WTC11 (cell line): ENCODE results near the gene NFATC2. TPM values are rescaled to one million over a fixed set of nuclear protein-coding genes. Genes with fewer than 3 reads are reported as not detected.
A peak's percentile ranks its signal among the peaks of the same experiment; 100 is the strongest.

Experiments used
- ATAC-seq: fragments of 200-7000 bp; cut with Tn5 transposase; 2 replicates; pipeline ENCODE4 v1.10.0; 2021; ENCODE audit warnings: mild to moderate bottlenecking, moderate library complexity
- CTCF ChIA-PET: fragments of 300-600 bp; sonication (Branson Sonifier 250); formaldehyde crosslinking; loops from one replicate; lab custom pipeline; 2021; ENCODE audit warnings: antibody characterized with exemption; lab: Charles Lee
- POLR2A ChIA-PET: fragments of 350-600 bp; sonication (Branson Sonifier 250); formaldehyde crosslinking; loops from one replicate; lab custom pipeline; 2021; ENCODE audit warnings: antibody characterized with exemption; lab: Charles Lee
- DNase-seq: peaks from one replicate; pipeline ENCODE4 v3.0.0; 2021; ENCODE audit warnings: low spot score
- H3K27ac Mint-ChIP-seq: 2 replicates; pipeline ENCODE4 v1.8.0; 2021; ENCODE audit warnings: mixed read lengths
- H3K27me3 Mint-ChIP-seq: 2 replicates; pipeline ENCODE4 v1.8.0; 2021; ENCODE audit warnings: low read depth, mild to moderate bottlenecking, moderate library complexity, mixed read lengths
- H3K36me3 Mint-ChIP-seq: 2 replicates; pipeline ENCODE4 v1.8.0; 2021; ENCODE audit warnings: mixed read lengths
- H3K4me1 Mint-ChIP-seq: 2 replicates; pipeline ENCODE4 v1.8.0; 2022; ENCODE audit warnings: mixed read lengths
- H3K4me3 Mint-ChIP-seq: 2 replicates; pipeline ENCODE4 v1.8.0; 2021; ENCODE audit warnings: mild to moderate bottlenecking, moderate library complexity, mixed read lengths
- H3K9me3 Mint-ChIP-seq: 2 replicates; pipeline ENCODE4 v1.8.0; 2021; ENCODE audit warnings: mixed read lengths
- ATF1 ChIP-seq: sonication (generic); formaldehyde crosslinking; IDR thresholded peaks from 2 replicates; pipeline ENCODE4 v1.8.1; 2023; ENCODE audit warnings: mild to moderate bottlenecking, moderate library complexity, missing genetic modification reagents
- ELF4 ChIP-seq: sonication (generic); formaldehyde crosslinking; IDR thresholded peaks from 2 replicates; pipeline ENCODE4 v1.8.1; 2022; ENCODE audit warnings: low read depth, mild to moderate bottlenecking, moderate library complexity, missing genetic modification reagents
- ETV6 ChIP-seq: sonication (generic); formaldehyde crosslinking; IDR thresholded peaks from 2 replicates; pipeline ENCODE4 v1.8.1; 2022; ENCODE audit warnings: mild to moderate bottlenecking, missing genetic modification reagents
- GABPB1 ChIP-seq: sonication (generic); formaldehyde crosslinking; IDR thresholded peaks from 2 replicates; pipeline ENCODE4 v1.8.1; 2023; ENCODE audit warnings: mild to moderate bottlenecking, missing genetic modification reagents
- KAT7 ChIP-seq: sonication (generic); formaldehyde crosslinking; IDR thresholded peaks from 2 replicates; pipeline ENCODE4 v1.8.1; 2023; ENCODE audit warnings: missing genetic modification reagents, mild to moderate bottlenecking, borderline replicate concordance
- SMAD4 ChIP-seq: sonication (generic); formaldehyde crosslinking; IDR thresholded peaks from 2 replicates; pipeline ENCODE4 v1.8.0; 2022; ENCODE audit warnings: mild to moderate bottlenecking, missing genetic modification reagents
- SOX15 ChIP-seq: fragments of 250-450 bp; sonication (Bioruptor Pico); IDR thresholded peaks from 2 replicates; pipeline ENCODE4 v1.9.0; 2021; ENCODE audit warnings: mild to moderate bottlenecking
- TEAD4 ChIP-seq: sonication (generic); formaldehyde crosslinking; IDR thresholded peaks from 2 replicates; pipeline ENCODE4 v1.8.0; 2022; ENCODE audit warnings: mild to moderate bottlenecking, missing genetic modification reagents
- ZNF121 ChIP-seq: sonication (generic); formaldehyde crosslinking; IDR thresholded peaks from 2 replicates; pipeline ENCODE4 v1.8.0; 2023; ENCODE audit warnings: missing genetic modification reagents
- ZNF232 ChIP-seq: sonication (generic); formaldehyde crosslinking; IDR thresholded peaks from 2 replicates; pipeline ENCODE4 v1.8.0; 2022; ENCODE audit warnings: mild to moderate bottlenecking, missing genetic modification reagents
- ZNF423 ChIP-seq: fragments of 250-450 bp; sonication (Bioruptor Pico); IDR thresholded peaks from 2 replicates; pipeline ENCODE4 v2.1.2; 2022; ENCODE audit warnings: mild to moderate bottlenecking, moderate library complexity
- total RNA-seq: library from RNA; stranded (reverse); gene quantifications from 3 replicates; pipeline ENCODE4 v1.2.3, GENCODE V29; 2021
- TF ChIP-seq, protein P1 (sequence below): fragments of 250-450 bp; sonication (Bioruptor Pico); conservative IDR thresholded peaks from 2 replicates; pipeline ENCODE4 v1.9.0; 2021; ENCODE audit warnings: mild to moderate bottlenecking
- TF ChIP-seq, protein P2 (sequence below): sonication (generic); formaldehyde crosslinking; IDR thresholded peaks from 2 replicates; pipeline ENCODE4 v1.8.1; 2023; ENCODE audit warnings: mild to moderate bottlenecking, moderate library complexity, missing genetic modification reagents
- TF ChIP-seq, protein P3 (sequence below): sonication (generic); formaldehyde crosslinking; IDR thresholded peaks from 2 replicates; pipeline ENCODE4 v1.8.1; 2023; ENCODE audit warnings: mild to moderate bottlenecking, missing genetic modification reagents
- TF ChIP-seq, protein P4 (sequence below): sonication (generic); formaldehyde crosslinking; IDR thresholded peaks from 2 replicates; pipeline ENCODE4 v1.8.1; 2022; ENCODE audit warnings: missing genetic modification reagents, borderline replicate concordance
- TF ChIP-seq, protein P5 (sequence below): sonication (generic); formaldehyde crosslinking; IDR thresholded peaks from 2 replicates; pipeline ENCODE4 v1.8.0; 2022; ENCODE audit warnings: mild to moderate bottlenecking, missing genetic modification reagents
- TF ChIP-seq, protein P6 (sequence below): sonication (generic); formaldehyde crosslinking; IDR thresholded peaks from 2 replicates; pipeline ENCODE4 v1.8.0; 2022; ENCODE audit warnings: missing genetic modification reagents

NFATC2 gene
- total RNA-seq, 1 experiment from 2014 or later: 1.7 TPM

DNA sequence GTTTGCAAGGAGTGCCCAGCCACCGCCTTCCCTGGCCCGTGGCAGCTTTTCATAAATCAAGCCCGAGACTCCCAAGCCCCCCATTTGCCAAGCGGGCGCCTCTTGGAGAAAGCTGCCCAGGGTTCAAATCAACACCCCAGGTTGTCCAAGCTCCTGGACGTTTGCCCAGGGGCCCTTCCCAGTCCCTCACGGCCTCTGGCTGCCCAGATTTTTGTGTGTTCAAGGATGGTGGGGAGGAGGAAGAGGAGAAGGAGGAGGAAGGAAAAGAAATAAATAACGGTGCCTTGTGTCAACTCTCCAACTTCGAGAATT, 20.6 kb upstream of the NFATC2 start:
- H3K9me3 Mint-ChIP-seq: no peaks in the 10 kb centered on the region
- no peak for TF ChIP-seq SMAD4 (CRISPR knock-in tag)
- TF ChIP-seq, protein P1, sequence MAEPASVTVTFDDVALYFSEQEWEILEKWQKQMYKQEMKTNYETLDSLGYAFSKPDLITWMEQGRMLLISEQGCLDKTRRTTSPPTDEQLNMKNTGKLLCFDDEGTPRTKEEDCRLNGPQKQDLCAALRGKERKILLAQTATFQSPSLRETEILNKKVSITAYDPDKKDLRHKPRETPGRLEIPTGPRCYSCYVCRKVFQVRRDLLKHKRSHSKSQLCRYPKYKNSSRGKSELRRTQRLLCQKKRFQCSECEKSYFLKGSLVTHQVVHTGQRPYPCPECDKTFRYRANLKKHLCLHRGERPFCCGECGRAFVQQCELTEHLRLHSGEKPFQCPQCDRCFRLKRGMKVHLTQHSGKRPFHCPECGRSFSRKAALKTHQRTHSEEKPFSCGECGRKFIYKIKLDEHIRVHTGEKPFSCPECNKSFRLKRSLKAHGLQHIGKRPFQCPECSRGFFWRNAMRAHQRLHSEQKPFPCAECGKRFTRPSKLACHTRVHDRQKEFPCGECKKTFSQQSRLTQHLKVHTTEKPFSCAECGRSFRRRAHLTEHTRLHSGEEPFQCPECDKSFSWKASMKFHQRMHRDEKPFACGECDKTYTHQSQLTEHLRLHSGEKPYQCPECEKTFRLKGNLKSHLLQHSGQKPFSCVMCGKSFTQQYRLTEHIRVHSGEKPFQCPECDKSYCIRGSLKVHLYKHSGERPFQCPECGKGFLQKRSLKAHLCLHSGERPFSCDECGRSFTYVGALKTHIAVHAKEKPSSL: no peak
- TF ChIP-seq SOX15 (CRISPR knock-in tag): no peak
- TF ChIP-seq, protein P2, sequence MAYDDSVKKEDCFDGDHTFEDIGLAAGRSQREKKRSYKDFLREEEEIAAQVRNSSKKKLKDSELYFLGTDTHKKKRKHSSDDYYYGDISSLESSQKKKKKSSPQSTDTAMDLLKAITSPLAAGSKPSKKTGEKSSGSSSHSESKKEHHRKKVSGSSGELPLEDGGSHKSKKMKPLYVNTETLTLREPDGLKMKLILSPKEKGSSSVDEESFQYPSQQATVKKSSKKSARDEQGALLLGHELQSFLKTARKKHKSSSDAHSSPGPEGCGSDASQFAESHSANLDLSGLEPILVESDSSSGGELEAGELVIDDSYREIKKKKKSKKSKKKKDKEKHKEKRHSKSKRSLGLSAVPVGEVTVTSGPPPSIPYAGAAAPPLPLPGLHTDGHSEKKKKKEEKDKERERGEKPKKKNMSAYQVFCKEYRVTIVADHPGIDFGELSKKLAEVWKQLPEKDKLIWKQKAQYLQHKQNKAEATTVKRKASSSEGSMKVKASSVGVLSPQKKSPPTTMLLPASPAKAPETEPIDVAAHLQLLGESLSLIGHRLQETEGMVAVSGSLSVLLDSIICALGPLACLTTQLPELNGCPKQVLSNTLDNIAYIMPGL (CRISPR knock-in tag): no peak; the same call in 1 of the 2 replicates
- no peak for TF ChIP-seq ZNF121 (CRISPR knock-in tag)
- TF ChIP-seq TEAD4 (CRISPR knock-in tag): no peak
- TF ChIP-seq, protein P3, sequence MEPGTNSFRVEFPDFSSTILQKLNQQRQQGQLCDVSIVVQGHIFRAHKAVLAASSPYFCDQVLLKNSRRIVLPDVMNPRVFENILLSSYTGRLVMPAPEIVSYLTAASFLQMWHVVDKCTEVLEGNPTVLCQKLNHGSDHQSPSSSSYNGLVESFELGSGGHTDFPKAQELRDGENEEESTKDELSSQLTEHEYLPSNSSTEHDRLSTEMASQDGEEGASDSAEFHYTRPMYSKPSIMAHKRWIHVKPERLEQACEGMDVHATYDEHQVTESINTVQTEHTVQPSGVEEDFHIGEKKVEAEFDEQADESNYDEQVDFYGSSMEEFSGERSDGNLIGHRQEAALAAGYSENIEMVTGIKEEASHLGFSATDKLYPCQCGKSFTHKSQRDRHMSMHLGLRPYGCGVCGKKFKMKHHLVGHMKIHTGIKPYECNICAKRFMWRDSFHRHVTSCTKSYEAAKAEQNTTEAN (CRISPR knock-in tag): no peak
- no peak for TF ChIP-seq ETV6 (CRISPR knock-in tag)
- TF ChIP-seq, protein P4, sequence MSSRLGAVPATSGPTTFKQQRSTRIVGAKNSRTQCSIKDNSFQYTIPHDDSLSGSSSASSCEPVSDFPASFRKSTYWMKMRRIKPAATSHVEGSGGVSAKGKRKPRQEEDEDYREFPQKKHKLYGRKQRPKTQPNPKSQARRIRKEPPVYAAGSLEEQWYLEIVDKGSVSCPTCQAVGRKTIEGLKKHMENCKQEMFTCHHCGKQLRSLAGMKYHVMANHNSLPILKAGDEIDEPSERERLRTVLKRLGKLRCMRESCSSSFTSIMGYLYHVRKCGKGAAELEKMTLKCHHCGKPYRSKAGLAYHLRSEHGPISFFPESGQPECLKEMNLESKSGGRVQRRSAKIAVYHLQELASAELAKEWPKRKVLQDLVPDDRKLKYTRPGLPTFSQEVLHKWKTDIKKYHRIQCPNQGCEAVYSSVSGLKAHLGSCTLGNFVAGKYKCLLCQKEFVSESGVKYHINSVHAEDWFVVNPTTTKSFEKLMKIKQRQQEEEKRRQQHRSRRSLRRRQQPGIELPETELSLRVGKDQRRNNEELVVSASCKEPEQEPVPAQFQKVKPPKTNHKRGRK: no peak
- TF ChIP-seq ATF1 (CRISPR knock-in tag): no peak
- CTCF ChIA-PET: interaction anchor here (0.6 to 2.8 kb wide), 22 partner anchors 10 to 581 kb away, joined by 3 to 39 read pairs (median 7); partner anchors contain the start of gene NFATC2
- no peaks in the 10 kb centered on the region for H3K36me3 Mint-ChIP-seq
- POLR2A ChIA-PET: interaction anchor here (0.7 to 1.4 kb wide), 2 partner anchors 9 to 10 kb away, joined by 3 to 4 read pairs; no protein-coding TSS in a partner anchor
- no peak overlapping the region for H3K27ac Mint-ChIP-seq
- ATAC-seq (no peak), DNase-seq (no peak)
- peak overlapping the region; percentile 77 for H3K4me3 Mint-ChIP-seq
- peaks cover 25% of the 10 kb centered on the region for H3K4me1 Mint-ChIP-seq
- peaks cover 60% of the 10 kb centered on the region for H3K27me3 Mint-ChIP-seq

DNA sequence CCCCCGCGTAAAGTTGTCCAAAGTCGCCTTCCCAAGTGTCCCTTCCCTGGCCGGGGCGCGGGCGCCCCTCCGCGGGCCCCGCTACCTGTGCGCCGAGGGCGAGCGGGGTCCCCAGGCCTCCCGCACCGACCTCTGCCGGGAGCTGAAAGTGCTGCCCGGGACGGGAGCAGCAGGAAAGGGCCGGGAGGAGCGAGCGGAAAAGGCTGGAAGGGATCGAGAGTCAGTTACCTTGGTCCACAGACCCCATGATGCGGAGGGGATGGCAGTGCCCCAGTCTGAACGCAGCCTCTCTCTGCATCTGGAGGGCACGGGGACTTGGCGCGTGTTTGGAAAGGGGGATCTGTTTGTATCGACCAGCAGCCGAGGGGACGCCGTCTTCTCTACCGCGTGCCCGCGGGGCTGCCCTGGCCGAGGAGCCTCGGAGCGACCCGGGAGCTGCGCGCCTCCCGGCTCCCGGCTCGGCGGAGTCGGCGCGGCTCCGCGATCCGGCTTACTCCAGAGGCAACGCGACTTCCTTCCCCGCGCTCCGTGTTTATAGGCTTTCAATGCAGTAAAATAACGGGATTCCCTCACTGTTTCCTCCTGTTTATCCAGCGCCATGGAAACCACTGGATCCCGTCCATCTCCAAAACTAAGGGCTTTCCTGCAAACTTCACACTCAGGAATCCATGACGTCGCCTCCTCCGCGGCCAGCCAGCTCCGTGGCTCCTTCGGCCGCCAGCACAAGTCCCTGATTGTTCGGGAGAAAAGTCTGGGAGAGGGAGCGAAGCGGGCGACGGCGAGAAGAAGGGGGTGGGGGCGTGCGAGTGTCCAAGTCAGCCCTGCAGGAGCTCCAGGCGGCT, 20.0 kb upstream of the NFATC2 start:
- POLR2A ChIA-PET: interaction anchor here (0.7 to 1.4 kb wide), 2 partner anchors 9 to 11 kb away, joined by 3 to 4 read pairs; no protein-coding TSS in a partner anchor
- no peaks in the 10 kb centered on the region for H3K36me3 Mint-ChIP-seq
- peak; percentile 44; the same call in 1 of the 2 replicates for TF ChIP-seq KAT7 (CRISPR knock-in tag)
- TF ChIP-seq ELF4 (CRISPR knock-in tag): peak; percentile 17; the same call in 1 of the 2 replicates
- TF ChIP-seq ZNF423 (CRISPR knock-in tag): peak; percentile 37; the same call in 1 of the 2 replicates
- TF ChIP-seq, protein P5, sequence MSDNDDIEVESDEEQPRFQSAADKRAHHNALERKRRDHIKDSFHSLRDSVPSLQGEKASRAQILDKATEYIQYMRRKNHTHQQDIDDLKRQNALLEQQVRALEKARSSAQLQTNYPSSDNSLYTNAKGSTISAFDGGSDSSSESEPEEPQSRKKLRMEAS: no peak; the same call in 1 of the 2 replicates
- no peak for TF ChIP-seq ZNF232 (CRISPR knock-in tag)
- TF ChIP-seq, protein P6, sequence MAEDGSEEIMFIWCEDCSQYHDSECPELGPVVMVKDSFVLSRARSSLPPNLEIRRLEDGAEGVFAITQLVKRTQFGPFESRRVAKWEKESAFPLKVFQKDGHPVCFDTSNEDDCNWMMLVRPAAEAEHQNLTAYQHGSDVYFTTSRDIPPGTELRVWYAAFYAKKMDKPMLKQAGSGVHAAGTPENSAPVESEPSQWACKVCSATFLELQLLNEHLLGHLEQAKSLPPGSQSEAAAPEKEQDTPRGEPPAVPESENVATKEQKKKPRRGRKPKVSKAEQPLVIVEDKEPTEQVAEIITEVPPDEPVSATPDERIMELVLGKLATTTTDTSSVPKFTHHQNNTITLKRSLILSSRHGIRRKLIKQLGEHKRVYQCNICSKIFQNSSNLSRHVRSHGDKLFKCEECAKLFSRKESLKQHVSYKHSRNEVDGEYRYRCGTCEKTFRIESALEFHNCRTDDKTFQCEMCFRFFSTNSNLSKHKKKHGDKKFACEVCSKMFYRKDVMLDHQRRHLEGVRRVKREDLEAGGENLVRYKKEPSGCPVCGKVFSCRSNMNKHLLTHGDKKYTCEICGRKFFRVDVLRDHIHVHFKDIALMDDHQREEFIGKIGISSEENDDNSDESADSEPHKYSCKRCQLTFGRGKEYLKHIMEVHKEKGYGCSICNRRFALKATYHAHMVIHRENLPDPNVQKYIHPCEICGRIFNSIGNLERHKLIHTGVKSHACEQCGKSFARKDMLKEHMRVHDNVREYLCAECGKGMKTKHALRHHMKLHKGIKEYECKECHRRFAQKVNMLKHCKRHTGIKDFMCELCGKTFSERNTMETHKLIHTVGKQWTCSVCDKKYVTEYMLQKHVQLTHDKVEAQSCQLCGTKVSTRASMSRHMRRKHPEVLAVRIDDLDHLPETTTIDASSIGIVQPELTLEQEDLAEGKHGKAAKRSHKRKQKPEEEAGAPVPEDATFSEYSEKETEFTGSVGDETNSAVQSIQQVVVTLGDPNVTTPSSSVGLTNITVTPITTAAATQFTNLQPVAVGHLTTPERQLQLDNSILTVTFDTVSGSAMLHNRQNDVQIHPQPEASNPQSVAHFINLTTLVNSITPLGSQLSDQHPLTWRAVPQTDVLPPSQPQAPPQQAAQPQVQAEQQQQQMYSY (CRISPR knock-in tag): peak; percentile 81
- peak; percentile 35; the same call in 1 of the 2 replicates for TF ChIP-seq GABPB1 (CRISPR knock-in tag)
- peak; percentile 73 for ATAC-seq
- peak overlapping the region; percentile 77 for H3K4me3 Mint-ChIP-seq
- CTCF ChIA-PET: interaction anchor here (0.6 to 2.8 kb wide), 24 partner anchors 10 to 581 kb away, joined by 3 to 39 read pairs (median 6); partner anchors contain the start of gene NFATC2
- DNase-seq: peak; percentile 63
- no peak overlapping the region for H3K27ac Mint-ChIP-seq
- no peaks in the 10 kb centered on the region for H3K9me3 Mint-ChIP-seq
- peaks cover 25% of the 10 kb centered on the region for H3K4me1 Mint-ChIP-seq
- H3K27me3 Mint-ChIP-seq: peaks cover 60% of the 10 kb centered on the region
